Lung (tissue), 12 donors: Measurements from ENCODE around the gene MSTN. TPM values are rescaled to one million over a fixed set of nuclear protein-coding genes. Genes with fewer than 3 reads are reported as not detected.

ENCODE experiments used
- ATAC-seq: fragments of 200-7000 bp; cut with Tn5 transposase; one replicate; pipeline ENCODE4 v1.9.1; 2020; ENCODE audit warnings: moderate number of reproducible peaks; ENCODE audit not compliant: insufficient read depth, low FRiP score
- DNase-seq, 3 donors: peaks; one replicate each; pipeline ENCODE4 v3.0.0-alpha.2; 2013 to 2017
- H3K27ac ChIP-seq, 2 donors: one replicate each; pipeline ENCODE4 v1.5.1; 2013; ENCODE audit warnings: mild to moderate bottlenecking in 2 of 2, moderate library complexity in 2 of 2, control low read depth in 1 of 2, inconsistent platforms in 1 of 2, low read depth in 1 of 2, low read length in 1 of 2
- H3K27me3 ChIP-seq, 3 donors: one replicate each; pipeline ENCODE4 v1.5.1; 2013; ENCODE audit warnings: low read length in 2 of 3; ENCODE audit not compliant: control insufficient read depth in 3 of 3, insufficient read depth in 3 of 3
- H3K36me3 ChIP-seq, 4 donors: one replicate each; pipeline ENCODE4 v1.5.1; 2013; ENCODE audit warnings: low read length in 4 of 4, mild to moderate bottlenecking in 1 of 4, moderate library complexity in 1 of 4; ENCODE audit not compliant: control insufficient read depth in 4 of 4, insufficient read depth in 4 of 4
- H3K4me1 ChIP-seq, 5 donors: one replicate each; pipeline ENCODE4 v1.5.1; 2013; ENCODE audit warnings: low read length in 5 of 5, mild to moderate bottlenecking in 2 of 5, moderate library complexity in 1 of 5; ENCODE audit not compliant: control insufficient read depth in 5 of 5, insufficient read depth in 5 of 5
- H3K4me3 ChIP-seq: one replicate; pipeline ENCODE4 v1.5.1; 2013; ENCODE audit warnings: mild to moderate bottlenecking, control low read depth, moderate library complexity
- H3K9ac ChIP-seq, 2 donors: one replicate each; pipeline ENCODE4 v1.5.1; 2013; ENCODE audit warnings: low read length in 2 of 2, control low read depth in 1 of 2; ENCODE audit not compliant: insufficient read depth in 1 of 2
- H3K9me3 ChIP-seq, 4 donors: one replicate each; pipeline ENCODE4 v1.5.1; 2013; ENCODE audit warnings: low read length in 3 of 4, mild to moderate bottlenecking in 1 of 4, moderate library complexity in 1 of 4; ENCODE audit not compliant: control insufficient read depth in 4 of 4, insufficient read depth in 3 of 4
- CTCF ChIP-seq: IDR thresholded peaks from 2 replicates; pipeline ENCODE4 v1.5.1; 2012; ENCODE audit warnings: mild to moderate bottlenecking; ENCODE audit errors: control extremely low read depth, extremely low read depth
- WGBS, 2 donors: extraction: QIAGEN DNeasy Blood & Tissue Kit; methylation state at CpG; one replicate each; pipeline ENCODE4 v1.1.7; 2013; 5-methylcytosine and 5-hydroxymethylcytosine counted together
- polyA plus RNA-seq, 2 donors: library from polyadenylated mRNA; stranded (reverse); fragments of 200-250 nt; gene quantifications; one replicate each; pipeline ENCODE4 v1.2.1, GENCODE V29; 2013
- total RNA-seq, 2 donors: library from RNA; depleted of rRNA in 1 of 2; stranded (reverse); fragments of >200 nt in 1 of 2; gene quantifications; one replicate each; pipeline ENCODE4 v1.2.1, GENCODE V29; 2014 to 2021
- donor health status: control.
- donor health status: control.
- donor health status: Bipolar disorder and iron deficiency.
- donor health status: healthy.
- donor health status: DM: yes; HTN: yes; CAD: no.

MSTN gene
- total and polyA plus RNA-seq, 4 donors: 0.05 to 0.46 (median 0.25) TPM

GRCh38 chr2:190107409-190107808 is 44.9 kb upstream of the MSTN start:
- H3K4me1 ChIP-seq: no peaks in the 10 kb centered on the region
- 82 to 95% methylated on average over 4 of the region's 4 CpGs for WGBS, 2 donors
- DNase-seq: no peak

GRCh38 chr2:190106783-190107182 is 44.3 kb upstream of the MSTN start:
- Histone ChIP-seq H3K9ac (no peak overlapping the region), H3K36me3 (no peaks in the 10 kb centered on the region), H3K27me3 (no peaks in the 10 kb centered on the region), H3K4me1 (no peaks in the 10 kb centered on the region), H3K27ac (no peak overlapping the region), H3K9me3 (no peaks in the 10 kb centered on the region), H3K4me3 (no peak overlapping the region)
- DNase-seq (no peak), ATAC-seq (no peak)
- no peak for TF ChIP-seq CTCF

More at GRCh38 chr2:190107409-190107808, 44.9 kb upstream of the MSTN start:
- H3K36me3 ChIP-seq: no peaks in the 10 kb centered on the region
- no peak overlapping the region for H3K9ac ChIP-seq
- no peaks in the 10 kb centered on the region for H3K9me3 ChIP-seq
- no peak for ATAC-seq
- no peak for TF ChIP-seq CTCF
- H3K27ac ChIP-seq: no peak overlapping the region
- H3K4me3 ChIP-seq: no peak overlapping the region
- H3K27me3 ChIP-seq: no peaks in the 10 kb centered on the region

- Histone ChIP-seq H3K27me3 (no peaks in the 10 kb centered on the region), H3K4me1 (no peaks in the 10 kb centered on the region), H3K36me3 (no peaks in the 10 kb centered on the region), H3K9me3 (peaks cover 0 to 5% (median 0%) of the 10 kb centered on the region in 4 donors), H3K4me3 (no peak overlapping the region), H3K27ac (no peak overlapping the region), H3K9ac (no peak overlapping the region)
- no peak for TF ChIP-seq CTCF
- DNase-seq (no peak), ATAC-seq (no peak)
- WGBS, 2 donors: 82 to 85% methylated on average over 2 of the region's 2 CpGs
Measured at GRCh38 chr2:190105554-190105953, 43.0 kb upstream of the MSTN start.

- H3K9ac ChIP-seq: no peak overlapping the region
- H3K4me3 ChIP-seq: no peak overlapping the region
- H3K4me1 ChIP-seq: no peaks in the 10 kb centered on the region
- H3K27ac ChIP-seq: no peak overlapping the region
- DNase-seq (no peak), ATAC-seq (no peak)
- H3K27me3 ChIP-seq: no peaks in the 10 kb centered on the region
- no peaks in the 10 kb centered on the region for H3K36me3 ChIP-seq
- TF ChIP-seq CTCF: no peak
- 82 to 92% methylated on average over 3 of the region's 3 CpGs for WGBS, 2 donors
- H3K9me3 ChIP-seq: peaks cover 0 to 5% (median 0%) of the 10 kb centered on the region in 4 donors
Measured at GRCh38 chr2:190103144-190103543, 40.6 kb upstream of the MSTN start.
